HepG2 (cell line): ENCODE data around the gene PLSCR3. TPM values are rescaled to one million over a fixed set of nuclear protein-coding genes. Genes with fewer than 3 reads are reported as not detected.
A peak's percentile ranks its signal among the peaks of the same experiment; 100 is the strongest.

Source experiments
- HINFP ChIP-seq: sonication (generic); formaldehyde crosslinking; IDR thresholded peaks from 2 replicates; pipeline ENCODE4 v1.4.0; 2020; ENCODE audit warnings: low read depth, mild to moderate bottlenecking, missing genetic modification reagents
- IRF2 ChIP-seq: IDR thresholded peaks from 2 replicates; pipeline ENCODE4 v1.6.1; 2018; ENCODE audit warnings: missing genetic modification reagents, missing compliant biosample characterization
- JDP2 ChIP-seq: sonication (generic); formaldehyde crosslinking; IDR thresholded peaks from 2 replicates; pipeline ENCODE4 v1.8.1; 2022; ENCODE audit warnings: missing genetic modification reagents, borderline replicate concordance
- MLX ChIP-seq: IDR thresholded peaks from 2 replicates; pipeline ENCODE4 v1.6.1; 2016
- NFYC ChIP-seq: IDR thresholded peaks from 2 replicates; pipeline ENCODE4 v1.6.1; 2016; ENCODE audit warnings: missing genetic modification reagents, missing compliant biosample characterization
- RELA ChIP-seq: sonication (generic); formaldehyde crosslinking; IDR thresholded peaks from 2 replicates; pipeline ENCODE4 v1.4.0; 2020; ENCODE audit warnings: missing genetic modification reagents
- RFX3 ChIP-seq: IDR thresholded peaks from 2 replicates; pipeline ENCODE4 v1.6.1; 2016; ENCODE audit warnings: missing biosample characterization, missing genetic modification reagents
- ZNF124 ChIP-seq: sonication (generic); formaldehyde crosslinking; IDR thresholded peaks from 2 replicates; pipeline ENCODE4 v1.4.0; 2020; ENCODE audit warnings: missing genetic modification reagents
- ZNF253 ChIP-seq: sonication (generic); formaldehyde crosslinking; IDR thresholded peaks from 2 replicates; pipeline ENCODE4 v1.8.0; 2022; ENCODE audit warnings: mild to moderate bottlenecking, missing genetic modification reagents, borderline replicate concordance
- ZNF30 ChIP-seq: sonication (generic); formaldehyde crosslinking; IDR thresholded peaks from 2 replicates; pipeline ENCODE4 v1.5.0; 2020; ENCODE audit warnings: mild to moderate bottlenecking, missing genetic modification reagents
- ZNF318 ChIP-seq: sonication (generic); formaldehyde crosslinking; IDR thresholded peaks from 2 replicates; pipeline ENCODE4 v1.4.0; 2020; ENCODE audit warnings: mild to moderate bottlenecking, missing genetic modification reagents
- ZNF335 ChIP-seq: sonication (generic); formaldehyde crosslinking; IDR thresholded peaks from 2 replicates; pipeline ENCODE4 v1.4.0; 2020; ENCODE audit warnings: missing genetic modification reagents
- ZNF790 ChIP-seq: sonication (generic); formaldehyde crosslinking; IDR thresholded peaks from 2 replicates; pipeline ENCODE4 v1.8.0; 2022; ENCODE audit warnings: missing genetic modification reagents, mild to moderate bottlenecking, borderline replicate concordance
- polyA plus RNA-seq, 8 experiments: library from polyadenylated mRNA; depleted of rRNA in 3 of 8; stranded (reverse) in 7 of 8; unstranded in 1 of 8; fragments of >200 nt; fragmentation: Illumina TruSeq in 4 of 8; extraction: Trizol in 4 of 8; gene quantifications; 2 replicates each; pipeline versions ENCODE4 v1.2.1 to v1.2.3, GENCODE V29; 2011 to 2016; ENCODE audit warnings: low read depth in 4 of 8, missing spikeins in 1 of 8, mixed read lengths in 1 of 8; ENCODE audit not compliant: insufficient read depth in 1 of 8
- total RNA-seq, 5 experiments: library from RNA; depleted of rRNA; stranded (reverse); fragments of >200 nt; fragmentation: Illumina TruSeq; extraction: Trizol; gene quantifications; 2 replicates each; pipeline ENCODE4 v1.2.3, GENCODE V29; 2016; ENCODE audit warnings: low read depth in 1 of 5
- TF ChIP-seq, protein P1 (sequence below): sonication (generic); formaldehyde crosslinking; IDR thresholded peaks from 2 replicates; pipeline ENCODE4 v1.4.0; 2020; ENCODE audit warnings: missing genetic modification reagents; ENCODE audit errors: not compliant biosample characterization
- TF ChIP-seq, protein P2 (sequence below): sonication (generic); formaldehyde crosslinking; IDR thresholded peaks from 2 replicates; pipeline ENCODE4 v1.5.1; 2020; ENCODE audit warnings: mild to moderate bottlenecking, missing genetic modification reagents, borderline replicate concordance

The PLSCR3 gene
- total and polyA plus RNA-seq, 2 of the 13 experiments (the other 11 are each of a cell fraction or from before 2014, with no cell fraction given), result 5.6 to 6.2 TPM

- TF ChIP-seq ZNF318 (CRISPR knock-in tag), result no peak
- no peak; the same call in 1 of the 2 replicates for TF ChIP-seq ZNF253 (CRISPR knock-in tag)
- no peak for TF ChIP-seq ZNF30
- TF ChIP-seq RELA (CRISPR knock-in tag), result no peak
- TF ChIP-seq, protein P1, sequence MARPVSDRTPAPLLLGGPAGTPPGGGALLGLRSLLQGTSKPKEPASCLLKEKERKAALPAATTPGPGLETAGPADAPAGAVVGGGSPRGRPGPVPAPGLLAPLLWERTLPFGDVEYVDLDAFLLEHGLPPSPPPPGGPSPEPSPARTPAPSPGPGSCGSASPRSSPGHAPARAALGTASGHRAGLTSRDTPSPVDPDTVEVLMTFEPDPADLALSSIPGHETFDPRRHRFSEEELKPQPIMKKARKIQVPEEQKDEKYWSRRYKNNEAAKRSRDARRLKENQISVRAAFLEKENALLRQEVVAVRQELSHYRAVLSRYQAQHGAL (CRISPR knock-in tag), result no peak
- TF ChIP-seq MLX (CRISPR knock-in tag), result no peak
- TF ChIP-seq RFX3 (CRISPR knock-in tag), result no peak
- TF ChIP-seq ZNF335 (CRISPR knock-in tag), result no peak
- no peak; the same call in 1 of the 2 replicates for TF ChIP-seq JDP2
- TF ChIP-seq, protein P2, sequence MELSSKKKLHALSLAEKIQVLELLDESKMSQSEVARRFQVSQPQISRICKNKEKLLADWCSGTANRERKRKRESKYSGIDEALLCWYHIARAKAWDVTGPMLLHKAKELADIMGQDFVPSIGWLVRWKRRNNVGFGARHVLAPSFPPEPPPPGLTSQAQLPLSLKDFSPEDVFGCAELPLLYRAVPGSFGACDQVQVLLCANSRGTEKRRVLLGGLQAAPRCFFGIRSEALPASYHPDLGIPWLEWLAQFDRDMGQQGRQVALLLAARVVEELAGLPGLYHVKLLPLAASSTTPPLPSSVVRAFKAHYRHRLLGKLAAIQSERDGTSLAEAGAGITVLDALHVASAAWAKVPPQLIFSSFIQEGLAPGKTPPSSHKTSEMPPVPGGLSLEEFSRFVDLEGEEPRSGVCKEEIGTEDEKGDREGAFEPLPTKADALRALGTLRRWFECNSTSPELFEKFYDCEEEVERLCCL, result no peak
- 0 out of 2 replicates have a peak, but pooled peaks have one; percentile 36 for TF ChIP-seq NFYC (CRISPR knock-in tag)
- no peak for TF ChIP-seq IRF2 (CRISPR knock-in tag)
- peak; percentile 86; the same call in 1 of the 2 replicates for TF ChIP-seq ZNF790 (CRISPR knock-in tag)
- no peak for TF ChIP-seq ZNF124 (CRISPR knock-in tag)
- TF ChIP-seq HINFP (CRISPR knock-in tag), result no peak; the same call in 1 of the 2 replicates
Observed at GRCh38 chr17:7394452-7395191, at the start of gene PLSCR3 (continued).
